ENCODE data around the gene PACS2. TPM values are rescaled to one million over a fixed set of nuclear protein-coding genes. Genes with fewer than 3 reads are reported as not detected.
A peak's percentile ranks its signal among the peaks of the same experiment; 100 is the strongest.

PACS2 gene
- total RNA-seq, 1 experiment from 2014 or later = 72.5 TPM

GRCh38 chr14:105317546-105317945 is 3.0 kb downstream of the PACS2 start:
- H3K36me3 Mint-ChIP-seq (ENCODE audit: insufficient read depth in 1 of 3, low read depth in 3 of 3) = peaks cover 0 to 6% (median 2%) of the 10 kb centered on the region in 3 experiments; a peak in 6 of 7 replicates
- H3K27me3 Mint-ChIP-seq (ENCODE audit: low read depth) = peaks cover 8% of the 10 kb centered on the region
- no peaks in the 10 kb centered on the region; the same call in 1 of the 2 replicates for H3K4me1 ChIP-seq (ENCODE audit: insufficient read depth, low read length)
- no peak overlapping the region for H2AK5ac ChIP-seq (ENCODE audit: insufficient read length, low read length)
- no peak overlapping the region for H3T11ph ChIP-seq (ENCODE audit: low read length)
- no peaks in the 10 kb centered on the region for H3K9me3 ChIP-seq (ENCODE audit: control insufficient read depth, low read depth, low read length)
- H3K4me3 Mint-ChIP-seq = 0 out of 5 replicates have a peak overlapping the region, but pooled peaks of 1 of the 2 experiments have one; percentile 26
- H3K56ac ChIP-seq (ENCODE audit: insufficient read length, low read depth, low read length) = no peak overlapping the region
- H2BK12ac ChIP-seq (ENCODE audit: insufficient read length, low read depth, low read length) = no peak overlapping the region
- no peak for DNase-seq
- H4K8ac ChIP-seq (replicated peaks; ENCODE audit: insufficient read length, low read depth, low read length) = no peak overlapping the region
- no peak overlapping the region for H2AFZ ChIP-seq (ENCODE audit: low read length)
- peaks cover 0 to 2% of the 10 kb centered on the region in 2 experiments; a peak in 1 of 5 replicates for H3K9me3 Mint-ChIP-seq
- peaks cover 8% of the 10 kb centered on the region for H3K23me2 ChIP-seq (ENCODE audit: insufficient read length, low read depth, low read length, poor library complexity, severe bottlenecking)
- H2BK5ac ChIP-seq (ENCODE audit: insufficient read length, low read length) = no peak overlapping the region
- no peaks in the 10 kb centered on the region for H3K27me3 ChIP-seq (ENCODE audit: insufficient read depth, low read length)
- H3K27ac ChIP-seq (ENCODE audit: insufficient read length, low read depth, low read length) = no peak overlapping the region
- no peak overlapping the region for H2BK15ac ChIP-seq (ENCODE audit: low read depth, low read length)
- H3K4ac ChIP-seq (ENCODE audit: low read depth, low read length) = no peak overlapping the region
- H2BK20ac ChIP-seq (ENCODE audit: low read depth, low read length, poor library complexity, severe bottlenecking) = no peak overlapping the region
- H3K14ac ChIP-seq (ENCODE audit: insufficient read depth, low read length) = no peak overlapping the region
- no peak overlapping the region for H4K91ac ChIP-seq (ENCODE audit: insufficient read length, low read depth, low read length)
- no peak overlapping the region for H4K5ac ChIP-seq (ENCODE audit: insufficient read length, low read depth, low read length)
- TF ChIP-seq, protein P1, sequence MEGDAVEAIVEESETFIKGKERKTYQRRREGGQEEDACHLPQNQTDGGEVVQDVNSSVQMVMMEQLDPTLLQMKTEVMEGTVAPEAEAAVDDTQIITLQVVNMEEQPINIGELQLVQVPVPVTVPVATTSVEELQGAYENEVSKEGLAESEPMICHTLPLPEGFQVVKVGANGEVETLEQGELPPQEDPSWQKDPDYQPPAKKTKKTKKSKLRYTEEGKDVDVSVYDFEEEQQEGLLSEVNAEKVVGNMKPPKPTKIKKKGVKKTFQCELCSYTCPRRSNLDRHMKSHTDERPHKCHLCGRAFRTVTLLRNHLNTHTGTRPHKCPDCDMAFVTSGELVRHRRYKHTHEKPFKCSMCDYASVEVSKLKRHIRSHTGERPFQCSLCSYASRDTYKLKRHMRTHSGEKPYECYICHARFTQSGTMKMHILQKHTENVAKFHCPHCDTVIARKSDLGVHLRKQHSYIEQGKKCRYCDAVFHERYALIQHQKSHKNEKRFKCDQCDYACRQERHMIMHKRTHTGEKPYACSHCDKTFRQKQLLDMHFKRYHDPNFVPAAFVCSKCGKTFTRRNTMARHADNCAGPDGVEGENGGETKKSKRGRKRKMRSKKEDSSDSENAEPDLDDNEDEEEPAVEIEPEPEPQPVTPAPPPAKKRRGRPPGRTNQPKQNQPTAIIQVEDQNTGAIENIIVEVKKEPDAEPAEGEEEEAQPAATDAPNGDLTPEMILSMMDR (conservative IDR thresholded peaks at IDR 0.05) = no peak
- peaks cover 14% of the 10 kb centered on the region; the same call in 1 of the 2 replicates for H3K79me2 ChIP-seq (ENCODE audit: insufficient read depth, low read length)
- H3K27ac Mint-ChIP-seq = no peak overlapping the region
- H3K4me2 ChIP-seq (ENCODE audit: insufficient read depth, insufficient read length, low read length) = no peak overlapping the region
- H3K18ac ChIP-seq (ENCODE audit: insufficient read length, low read depth, low read length) = no peak overlapping the region
- no peak overlapping the region for H2BK120ac ChIP-seq (ENCODE audit: low read depth, low read length, poor library complexity, severe bottlenecking)
- no peak overlapping the region for H3K23ac ChIP-seq (ENCODE audit: insufficient read length, low read depth, low read length)
- peaks cover 15 to 19% of the 10 kb centered on the region in 2 experiments for H3K4me1 Mint-ChIP-seq
- peaks cover 5% of the 10 kb centered on the region for H3K79me1 ChIP-seq (ENCODE audit: insufficient read depth, low read depth, low read length, poor library complexity, severe bottlenecking)
- no CpG with 5 or more reads among the region's 11 CpGs for WGBS (ENCODE audit: extremely low coverage, insufficient read length, low lambda C conversion rate)
- peaks cover 7% of the 10 kb centered on the region for H4K20me1 ChIP-seq (ENCODE audit: control insufficient read depth, insufficient read depth, insufficient read length)
- H3K9ac ChIP-seq (ENCODE audit: extremely low read depth, insufficient read length, low read length) = no peak overlapping the region
